Epithelial cell of prostate (primary cell): ENCODE results near the gene MAPK4.
A peak's percentile ranks its signal among the peaks of the same experiment; 100 is the strongest.

Source experiments
- DNase-seq: peaks from one replicate; pipeline ENCODE4 v3.0.0-alpha.2; 2011; ENCODE audit warnings: low read depth, low spot score
- H3K27ac ChIP-seq: fragments of 450-650 bp; 2 replicates; pipeline ENCODE4 v1.5.1; 2017; ENCODE audit warnings: mild to moderate bottlenecking

The MAPK4 gene

DNA sequence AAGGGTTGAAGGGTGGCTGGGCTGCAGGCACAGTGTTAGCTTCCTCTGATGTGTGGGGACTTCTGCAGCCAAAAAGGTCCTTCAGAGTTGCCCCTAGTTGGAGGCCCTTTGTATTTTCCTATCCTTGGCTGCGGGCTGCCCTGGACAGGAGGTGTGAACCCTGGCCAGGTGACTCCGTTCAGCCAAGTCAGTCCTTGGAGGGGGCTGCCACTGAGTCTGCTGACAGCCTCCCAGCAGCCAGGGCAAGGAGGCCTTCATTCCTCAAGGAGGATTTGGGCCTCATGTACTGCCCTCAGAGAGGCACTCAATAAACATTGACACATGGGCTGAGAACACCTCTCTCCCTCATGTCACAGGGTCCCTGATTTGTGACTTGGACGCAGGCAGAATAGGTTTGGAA, 62.4 kb downstream of the MAPK4 start:
- no peak for DNase-seq
- no peak overlapping the region for H3K27ac ChIP-seq

DNA sequence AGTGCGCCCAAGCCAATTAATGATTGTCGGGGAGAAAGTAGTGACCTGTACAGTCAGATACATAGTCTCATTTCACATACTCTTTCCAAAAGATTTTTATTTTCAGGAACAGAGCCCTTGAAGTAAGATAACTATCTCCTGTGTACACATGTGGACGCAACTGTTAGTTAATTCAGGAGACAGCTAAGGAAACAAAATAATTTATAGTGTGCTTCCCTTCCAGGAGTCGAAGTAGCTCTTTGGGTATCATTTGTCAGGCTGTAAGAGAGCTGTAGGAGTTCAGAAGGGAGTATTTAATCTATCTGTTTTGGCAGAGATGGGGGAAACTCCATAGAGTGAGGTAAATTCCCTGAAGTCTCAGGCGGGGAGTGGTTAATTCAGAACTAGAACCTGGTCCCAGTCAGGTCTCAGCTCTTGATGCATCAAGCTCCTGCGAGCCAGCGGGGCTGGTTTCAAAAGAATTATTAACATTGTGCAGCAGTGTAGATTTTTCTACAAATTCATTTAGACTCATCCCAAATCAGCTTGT, 63.0 kb downstream of the MAPK4 start:
- no peak for DNase-seq
- no peak overlapping the region for H3K27ac ChIP-seq

DNA sequence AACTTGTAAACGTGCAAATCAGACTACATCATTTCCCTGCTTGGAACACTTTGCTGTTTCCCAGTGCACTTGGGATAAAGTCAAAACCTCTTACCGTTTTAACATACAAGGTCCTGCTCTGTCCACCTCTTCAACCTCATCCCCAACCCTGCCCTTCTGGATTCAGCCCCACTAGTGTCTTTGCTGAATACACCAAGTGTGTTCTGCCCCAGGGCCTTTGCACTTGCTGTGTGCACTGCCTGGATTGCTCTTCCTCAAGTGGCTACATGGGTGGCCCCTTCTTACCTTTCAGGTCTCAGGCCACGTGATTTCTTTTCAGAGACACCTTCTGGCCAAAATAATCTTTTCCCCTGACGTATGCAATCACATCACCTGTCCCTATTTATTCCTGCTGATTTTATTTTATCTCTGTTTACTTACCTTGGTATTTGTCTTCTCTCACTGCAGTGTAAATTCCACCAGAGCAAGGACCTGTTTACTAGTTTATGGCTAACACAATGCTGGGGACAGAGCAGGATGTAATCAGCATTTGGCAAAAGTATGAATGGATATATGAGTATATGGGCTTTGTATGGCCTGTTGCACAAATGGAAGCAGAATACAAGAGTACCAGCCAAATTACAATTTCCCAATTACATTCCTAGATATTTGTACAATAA, 63.9 kb downstream of the MAPK4 start:
- no peak for DNase-seq
- H3K27ac ChIP-seq = no peak overlapping the region

DNA sequence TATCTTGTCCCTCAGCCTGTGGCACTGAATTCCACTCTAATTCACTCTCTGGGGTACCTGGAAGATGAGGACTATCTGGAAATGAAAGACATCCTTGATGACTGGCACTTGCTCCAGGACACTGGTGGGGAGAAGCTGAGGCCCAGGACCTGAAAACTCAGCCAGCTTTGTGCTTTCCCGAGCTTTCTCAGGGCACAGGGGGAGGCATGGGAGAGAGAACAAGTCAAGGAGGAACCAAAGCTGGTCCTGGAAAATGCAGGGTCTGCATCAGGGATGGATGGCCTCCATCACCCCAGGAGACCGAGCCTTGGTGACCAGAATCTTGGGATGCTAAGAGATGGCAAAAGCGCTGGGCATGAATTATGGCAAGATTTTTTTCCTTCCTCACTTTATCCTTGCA, 65.1 kb downstream of the MAPK4 start:
- no peak for DNase-seq

DNA sequence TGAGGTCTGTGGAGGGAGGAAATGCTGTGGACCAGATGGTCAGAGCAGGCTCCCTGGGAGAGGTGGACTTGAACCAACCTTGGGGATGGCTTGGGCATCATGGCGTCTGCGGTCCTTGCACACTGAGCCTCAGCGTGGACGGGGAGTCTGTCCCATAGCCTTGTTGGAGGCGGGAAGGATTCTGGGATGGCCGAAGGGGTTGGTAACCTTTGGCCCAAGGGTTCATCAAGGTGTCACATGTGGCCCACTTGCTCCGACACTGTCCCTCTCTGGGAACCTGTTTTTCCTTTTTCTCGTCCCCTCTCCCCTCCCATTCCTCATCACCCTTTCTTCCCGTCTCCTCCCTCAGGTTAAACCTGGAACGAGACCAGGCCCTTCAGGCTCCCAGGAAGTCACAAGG, 66.4 kb downstream of the MAPK4 start:
- H3K27ac ChIP-seq = no peak overlapping the region
- no peak for DNase-seq

More for the DNA sequence above, 65.1 kb downstream of the MAPK4 start:
- no peak overlapping the region for H3K27ac ChIP-seq

DNA sequence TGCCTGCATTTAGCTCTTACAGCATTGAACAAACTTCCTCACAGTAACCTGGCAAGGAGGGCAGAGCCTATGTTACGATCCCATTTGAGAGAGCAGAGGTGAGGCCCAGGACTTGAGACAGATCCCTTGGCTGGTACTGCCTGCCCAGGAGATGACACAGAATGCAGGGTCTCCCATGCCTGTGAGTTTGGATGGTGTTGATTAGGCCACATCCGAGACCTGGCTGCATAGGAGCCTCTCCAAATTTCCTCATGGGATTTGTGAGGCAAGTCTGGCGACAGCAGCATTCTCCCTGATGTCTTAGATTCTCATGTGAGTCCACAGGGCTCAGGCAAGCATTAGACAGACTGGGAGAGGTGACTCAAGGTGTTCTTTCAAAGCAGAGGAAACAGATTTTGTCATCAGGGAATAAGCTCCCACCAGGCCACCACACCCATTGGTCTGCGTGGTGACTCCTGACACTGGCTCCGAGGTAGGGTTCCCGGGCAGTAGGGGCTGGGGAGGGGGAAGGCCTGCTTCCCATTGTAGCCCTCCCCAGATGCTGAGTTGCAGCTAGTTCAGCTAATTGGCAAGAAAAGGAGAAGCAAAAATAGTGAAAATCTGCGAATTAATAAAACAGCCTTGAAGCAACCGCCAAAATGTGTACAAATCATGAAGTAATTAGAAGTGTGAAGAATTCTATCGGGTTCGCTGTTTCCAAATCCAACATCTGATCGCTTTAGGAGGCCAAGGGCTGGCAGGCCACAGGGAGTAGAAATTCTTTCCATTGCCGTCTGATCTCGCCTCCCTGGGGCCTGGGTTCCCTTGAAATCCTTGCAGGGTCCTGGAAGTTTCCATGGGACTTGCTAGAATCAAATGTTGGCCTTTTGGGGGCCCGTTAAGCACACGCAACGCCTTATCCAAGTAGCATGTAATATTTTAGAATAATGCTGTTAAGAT, 68.0 kb downstream of the MAPK4 start:
- peak; percentile 20 for DNase-seq
- no peak overlapping the region for H3K27ac ChIP-seq

DNA sequence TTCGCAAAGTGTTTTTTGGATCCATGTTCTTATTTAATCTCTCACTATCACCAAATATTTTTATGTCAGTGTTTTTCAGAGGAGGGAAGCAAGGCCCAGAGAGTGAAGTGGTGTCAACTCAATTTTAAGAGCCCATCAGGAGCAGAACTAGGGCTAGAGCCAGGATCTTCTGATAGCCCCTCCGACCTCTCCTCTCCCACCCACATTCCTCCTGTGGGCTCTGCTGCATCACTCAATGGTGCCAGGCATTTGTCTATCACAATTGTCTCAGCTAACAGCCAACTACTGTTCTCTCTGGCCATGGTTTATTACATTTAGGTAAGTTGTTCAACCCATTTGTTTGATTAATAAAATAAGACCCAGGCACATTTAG, 68.6 kb downstream of the MAPK4 start:
- peak overlapping the region; percentile 39 for H3K27ac ChIP-seq
- no peak for DNase-seq

DNA sequence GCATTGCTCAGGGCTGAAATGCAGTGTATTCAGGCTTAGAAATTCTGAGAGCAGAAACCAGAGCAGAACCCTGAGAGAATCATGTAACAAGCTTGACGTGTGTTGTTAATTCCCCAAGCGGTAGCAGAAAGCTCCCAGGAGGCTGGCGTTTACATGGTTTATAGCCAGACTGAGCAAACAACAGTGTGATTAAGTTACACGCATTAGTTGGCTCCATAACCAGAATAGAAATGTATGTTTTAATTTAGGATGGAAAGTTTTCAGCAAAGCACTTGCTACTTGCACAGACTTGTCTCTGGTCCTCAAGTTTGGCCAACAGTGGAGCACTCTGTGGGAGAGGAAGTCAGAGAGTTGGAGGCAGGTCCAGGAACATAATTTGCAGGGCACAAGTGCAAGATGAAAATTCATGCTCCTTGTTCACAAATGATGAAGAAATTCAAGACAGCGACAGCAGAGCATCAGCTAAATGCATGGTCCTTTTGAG, 69.3 kb downstream of the MAPK4 start:
- peak; percentile 33 for DNase-seq
- H3K27ac ChIP-seq = peak overlapping the region; percentile 39

DNA sequence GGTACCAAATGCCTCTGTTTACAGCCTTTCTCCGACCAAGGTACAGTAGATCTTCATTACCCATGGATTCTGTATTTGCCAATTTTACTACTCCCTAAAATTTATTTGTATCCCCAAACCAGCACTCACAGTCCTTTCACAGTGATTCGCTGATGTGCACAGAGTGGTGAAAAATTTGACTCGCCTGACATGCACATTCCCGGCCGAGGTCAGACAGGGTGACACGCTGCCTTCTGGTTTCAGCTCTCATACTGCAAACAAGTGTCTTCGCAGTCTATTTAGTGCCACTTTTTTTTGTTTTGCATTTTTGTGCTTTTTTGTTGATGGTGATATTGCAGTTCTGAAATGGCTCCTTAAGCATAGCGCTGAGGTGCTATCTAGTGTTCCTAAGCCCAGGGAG, 71.0 kb downstream of the MAPK4 start:
- H3K27ac ChIP-seq = no peak overlapping the region
- DNase-seq = no peak

DNA sequence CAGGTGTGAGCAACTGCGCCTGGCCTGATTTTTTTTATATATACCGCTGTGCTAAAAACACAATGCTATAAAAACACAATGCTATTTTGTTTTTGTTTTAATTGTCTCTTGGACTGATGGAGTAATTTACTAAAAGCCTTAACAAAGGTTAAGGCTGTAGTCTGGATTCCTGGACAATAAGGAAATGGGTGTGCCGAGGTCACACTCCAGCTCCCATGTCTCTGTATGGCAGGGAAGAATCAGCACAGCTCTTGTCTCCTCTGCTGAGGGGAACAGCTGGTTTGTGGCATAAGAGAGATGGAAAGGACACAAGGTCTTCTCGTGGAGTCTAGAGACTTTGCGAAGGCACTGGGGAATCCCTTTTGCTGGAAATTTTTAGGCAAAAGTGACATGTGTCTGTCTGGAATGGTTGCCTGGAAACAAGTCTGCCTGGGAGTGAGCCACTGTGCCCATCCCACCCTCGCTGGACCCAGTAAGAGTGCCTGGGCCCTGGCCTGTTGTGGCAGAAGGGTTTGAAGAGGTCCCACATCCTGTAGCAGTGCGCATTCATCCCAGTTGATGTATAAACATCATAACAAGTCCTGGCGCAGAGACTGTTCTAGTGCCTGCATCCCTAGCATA, 73.1 kb downstream of the MAPK4 start:
- H3K27ac ChIP-seq = peak overlapping the region; percentile 78
- DNase-seq = no peak

DNA sequence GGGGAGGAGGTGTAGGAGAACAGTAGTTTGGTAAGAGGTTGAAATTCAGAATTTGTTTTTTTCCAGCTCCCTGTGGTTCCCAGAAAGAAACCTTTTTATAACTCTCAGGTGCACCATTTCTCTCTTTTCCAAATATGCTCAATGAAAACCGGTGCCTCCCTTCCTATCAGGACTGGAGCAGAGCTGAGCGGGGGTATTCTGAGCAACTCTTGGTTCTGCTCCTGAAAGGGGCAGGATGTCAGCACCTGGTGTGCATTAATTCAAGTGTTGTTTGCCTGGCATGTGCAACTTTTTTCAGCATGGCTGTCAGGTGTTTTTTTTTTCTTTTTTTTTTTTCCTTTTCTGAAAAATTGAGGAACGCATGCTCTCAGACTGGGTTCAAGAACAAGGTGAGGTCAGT, 74.1 kb downstream of the MAPK4 start:
- DNase-seq = no peak

DNA sequence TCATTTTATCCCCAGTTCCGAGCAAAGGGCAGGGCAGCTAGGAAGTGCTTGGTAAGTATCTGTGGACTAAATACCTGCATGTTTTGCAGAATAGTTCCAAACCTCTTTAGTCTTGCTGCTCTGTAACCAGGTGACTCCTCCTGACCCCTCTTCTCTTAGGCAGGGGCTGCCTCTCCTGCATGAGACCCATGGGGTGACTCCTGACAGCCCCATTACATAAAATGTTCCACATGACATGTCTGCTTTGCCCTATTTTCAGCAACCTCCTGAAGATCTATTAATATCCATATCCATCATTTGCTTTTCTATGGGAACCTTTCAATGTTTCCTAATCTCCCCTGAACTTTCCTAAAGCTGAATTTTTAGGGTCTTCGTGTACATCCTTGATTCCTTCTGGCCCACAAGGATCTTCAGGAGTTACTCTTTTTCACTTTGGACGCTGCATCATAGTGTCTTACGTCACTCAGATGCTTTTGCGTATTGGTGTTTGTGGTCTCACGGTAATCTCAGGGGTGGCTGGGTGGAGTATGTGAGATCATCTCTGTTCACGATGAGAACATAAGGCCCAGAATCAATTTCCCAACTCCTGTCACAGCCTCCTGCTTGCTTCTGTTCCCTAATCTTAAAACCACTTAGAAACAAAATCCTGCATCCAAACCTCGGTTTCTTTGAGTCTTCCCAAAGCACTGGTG, 76.6 kb downstream of the MAPK4 start:
- no peak overlapping the region for H3K27ac ChIP-seq
- no peak for DNase-seq

More for the DNA sequence above, 74.1 kb downstream of the MAPK4 start:
- H3K27ac ChIP-seq = no peak overlapping the region

DNA sequence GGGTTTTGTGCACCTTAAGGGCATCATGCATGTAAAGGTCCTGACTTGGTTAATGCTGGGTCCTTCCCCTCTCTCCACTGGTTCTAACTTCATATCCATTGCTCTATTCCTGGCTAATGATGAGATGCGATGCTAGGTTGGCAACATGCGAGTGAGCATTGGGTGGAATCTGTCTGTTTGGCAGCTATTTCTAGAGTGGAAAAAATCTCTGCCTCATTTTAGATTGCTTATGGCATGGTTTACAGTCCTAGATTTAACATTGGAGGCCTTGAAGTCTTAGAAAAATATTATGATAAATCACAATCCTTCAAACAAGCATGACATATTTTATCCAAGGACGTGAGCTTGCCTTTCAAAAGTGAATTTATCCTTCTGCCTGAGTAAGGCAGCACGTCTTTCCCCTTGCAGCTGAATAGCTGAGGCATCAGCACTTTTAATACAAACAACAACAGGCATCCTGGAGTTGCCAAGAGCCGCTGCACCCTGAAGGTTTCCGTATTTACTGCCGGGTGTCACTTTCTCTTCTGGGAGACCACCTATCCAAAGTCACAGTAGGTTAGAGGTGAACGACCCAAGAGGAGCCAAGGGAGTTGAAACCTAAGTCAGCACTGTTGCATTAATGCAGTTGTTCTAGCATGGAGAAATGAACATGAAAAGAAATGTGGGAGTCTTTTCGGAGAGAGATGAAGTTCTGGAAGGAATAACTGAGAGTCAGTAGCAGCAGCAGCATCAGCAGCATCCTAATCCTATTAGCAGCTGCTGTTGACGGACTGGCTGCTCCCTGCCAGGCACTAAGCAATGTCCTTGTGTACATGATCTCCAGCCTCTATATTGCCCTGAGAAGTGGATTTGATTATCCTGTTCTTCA, 78.4 kb downstream of the MAPK4 start:
- DNase-seq = no peak
- no peak overlapping the region for H3K27ac ChIP-seq

DNA sequence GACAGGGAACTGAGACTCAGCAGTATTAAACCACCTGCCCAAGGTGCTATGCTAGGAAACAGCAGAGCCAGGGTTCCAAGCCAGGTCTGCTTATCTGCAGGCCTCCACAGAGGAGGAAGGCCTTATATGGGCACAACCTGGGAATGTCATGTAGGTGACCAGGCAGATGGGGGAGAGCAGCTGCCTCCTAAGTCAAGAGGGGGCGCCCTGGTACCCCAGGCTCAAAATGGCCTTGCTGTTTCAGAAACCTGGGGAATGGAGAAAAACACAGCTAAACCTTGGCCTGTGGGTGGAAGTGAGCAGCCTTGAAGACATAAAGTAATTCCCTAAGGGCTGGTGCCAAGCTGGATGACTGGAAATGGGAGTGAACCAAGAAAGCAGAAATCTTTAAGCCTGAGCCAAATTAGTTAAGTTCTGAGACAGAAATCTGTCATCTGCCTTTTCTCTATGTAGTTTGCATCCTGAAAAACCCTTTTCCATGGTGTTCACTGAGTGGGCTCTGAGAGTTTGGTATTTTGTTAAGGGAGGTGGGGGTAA, 79.1 kb downstream of the MAPK4 start:
- DNase-seq = no peak
- no peak overlapping the region for H3K27ac ChIP-seq

DNA sequence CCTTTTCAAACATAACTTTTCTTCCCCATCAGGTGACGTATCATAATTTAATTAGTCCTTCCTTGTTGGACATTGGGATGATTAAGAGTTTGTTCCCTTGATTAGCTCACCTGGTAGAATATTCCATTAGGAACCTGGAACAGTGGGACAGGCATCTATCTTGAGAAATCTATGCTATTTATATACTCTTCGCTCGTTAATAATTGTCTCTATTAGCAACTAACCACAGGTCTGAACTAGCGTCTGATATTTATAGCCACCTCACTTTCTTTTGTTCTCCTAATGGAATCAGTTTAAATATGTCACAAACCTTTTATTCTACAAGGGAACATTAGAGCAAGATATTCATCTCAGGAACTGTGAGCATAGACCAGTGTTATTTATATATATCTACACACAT, 79.8 kb downstream of the MAPK4 start:
- H3K27ac ChIP-seq = no peak overlapping the region
- no peak for DNase-seq

DNA sequence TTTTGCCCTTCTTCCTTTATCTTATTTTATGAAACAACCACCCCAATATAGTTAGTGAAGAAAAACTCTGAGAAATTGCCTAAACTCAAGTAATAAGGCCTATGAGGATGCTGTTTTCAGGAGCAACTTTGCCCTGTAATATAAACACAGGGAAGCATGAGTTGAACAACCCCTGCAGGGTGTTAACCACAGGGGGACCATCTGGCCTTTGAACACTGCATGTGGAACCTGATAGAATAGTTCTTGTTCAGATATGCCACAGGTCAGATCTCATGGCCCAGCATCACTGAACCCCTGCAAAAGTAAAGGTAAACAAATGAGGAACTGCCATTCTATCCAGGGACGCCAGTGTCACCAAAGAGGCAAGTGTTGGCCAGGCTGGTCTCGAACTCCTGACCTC, 82.6 kb downstream of the MAPK4 start:
- H3K27ac ChIP-seq = no peak overlapping the region
- no peak for DNase-seq

DNA sequence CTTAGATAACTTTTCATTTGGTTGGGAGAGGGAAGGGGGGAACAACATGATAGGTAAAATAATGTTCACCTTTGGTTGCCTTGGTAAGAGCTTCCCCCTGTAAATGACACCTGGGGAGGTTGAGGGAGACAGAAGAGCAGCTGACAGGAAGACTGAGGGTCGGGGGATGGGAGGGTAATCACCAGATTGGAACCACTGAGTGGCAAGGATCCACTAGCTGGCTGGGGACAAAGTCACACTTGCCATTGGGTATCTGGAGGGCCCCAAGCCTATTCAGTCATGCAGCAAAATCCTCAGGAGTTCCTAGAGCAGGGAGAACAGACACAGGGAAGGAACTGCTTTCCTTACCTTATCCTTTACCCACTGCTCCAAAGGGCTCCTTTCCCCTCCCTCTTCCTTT, 84.3 kb downstream of the MAPK4 start:
- no peak for DNase-seq
- H3K27ac ChIP-seq = no peak overlapping the region

DNA sequence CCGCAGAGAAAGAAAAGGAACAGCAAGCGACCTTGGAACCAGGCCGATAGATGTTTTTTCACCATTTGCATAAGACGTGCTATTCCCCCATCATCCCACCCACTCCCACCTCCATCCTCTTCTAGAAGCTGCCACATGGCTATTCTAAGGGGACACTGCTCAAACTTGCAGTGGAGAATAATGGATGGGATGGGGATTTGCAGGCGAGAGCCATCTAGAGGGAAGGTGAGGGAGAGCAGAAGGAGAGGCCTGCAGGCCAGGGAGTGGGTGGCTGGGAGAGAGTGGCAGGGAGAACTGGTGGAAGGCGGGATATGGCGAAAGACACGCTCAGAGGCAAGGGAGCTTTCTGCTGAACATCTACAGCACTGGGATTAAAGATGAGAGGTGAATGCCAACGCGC, 84.9 kb downstream of the MAPK4 start:
- DNase-seq = no peak
- H3K27ac ChIP-seq = no peak overlapping the region

DNA sequence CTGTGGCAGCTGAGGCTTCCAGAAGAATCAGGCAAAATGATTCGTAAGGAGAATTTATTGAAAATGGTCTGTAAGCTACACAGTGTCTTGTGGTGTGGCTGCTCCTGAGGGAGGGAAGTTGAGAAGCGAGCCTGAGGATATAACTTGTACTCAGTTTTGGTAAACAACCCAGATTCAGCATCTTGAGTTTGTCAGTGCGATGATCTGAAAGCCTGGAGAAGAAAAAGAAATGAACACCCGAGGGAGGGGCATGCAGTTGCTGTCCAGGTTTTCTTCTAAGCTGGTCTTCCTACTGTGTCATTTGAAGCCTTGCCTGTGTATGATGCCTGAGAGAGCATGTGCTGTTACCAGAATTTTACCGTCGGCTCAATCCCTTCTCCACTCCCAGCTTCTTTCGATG, 87.3 kb downstream of the MAPK4 start:
- no peak for DNase-seq
- no peak overlapping the region for H3K27ac ChIP-seq
